ENCODE results near the gene TEX54. TPM values are rescaled to one million over a fixed set of nuclear protein-coding genes. Genes with fewer than 3 reads are reported as not detected.

The TEX54 gene
- total RNA-seq, 1 experiment from 2014 or later = not detected

DNA sequence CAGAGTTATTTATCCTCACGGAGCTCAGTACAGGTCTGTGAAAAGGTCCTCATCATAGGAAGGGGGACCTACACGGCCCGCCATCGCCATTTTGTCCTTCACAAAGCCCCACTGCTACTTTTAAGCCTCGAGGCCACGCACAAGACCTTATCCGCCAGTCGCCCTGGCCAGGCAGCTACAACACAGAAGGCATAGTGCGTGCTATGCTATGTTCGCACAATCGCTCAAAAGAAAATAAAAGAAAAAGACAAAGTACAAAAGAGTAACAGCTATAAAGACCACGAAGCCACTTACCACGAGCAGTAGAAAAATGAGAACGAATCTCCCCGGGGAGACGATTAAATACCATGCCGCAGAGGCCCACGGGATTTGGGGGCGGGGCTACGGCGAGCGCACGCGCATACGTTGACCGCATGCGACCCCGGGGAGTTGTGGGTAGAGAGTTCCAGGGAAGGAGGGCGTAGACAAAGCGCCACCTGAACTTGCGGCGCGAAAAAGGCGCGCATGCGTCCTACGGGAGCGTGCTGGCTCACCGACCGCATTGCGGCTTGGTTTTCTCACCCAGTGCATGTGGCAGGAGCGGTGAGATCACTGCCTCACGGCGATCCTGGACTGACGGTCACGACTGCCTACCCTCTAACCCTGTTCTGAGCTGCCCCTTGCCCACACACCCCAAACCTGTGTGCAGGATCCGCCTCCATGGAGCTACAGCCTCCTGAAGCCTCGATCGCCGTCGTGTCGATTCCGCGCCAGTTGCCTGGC, 23.1 kb upstream of the TEX54 start:
- Mint-ChIP-seq H3K4me3 (ENCODE audit: unreplicated experiment) (peak overlapping the region; percentile 94), H3K27ac (ENCODE audit: low read depth, unreplicated experiment) (peak overlapping the region; percentile 64), H3K4me1 (ENCODE audit: insufficient read depth, unreplicated experiment) (peaks cover 35% of the 10 kb centered on the region), H3K9me3 (ENCODE audit: unreplicated experiment) (no peaks in the 10 kb centered on the region), H3K36me3 (ENCODE audit: insufficient read depth, unreplicated experiment) (peaks cover 62% of the 10 kb centered on the region), H3K27me3 (ENCODE audit: insufficient read depth, unreplicated experiment) (no peaks in the 10 kb centered on the region)
- DNase-seq (ENCODE audit: unreplicated experiment) = peak; percentile 98
- TF ChIP-seq, protein P1, sequence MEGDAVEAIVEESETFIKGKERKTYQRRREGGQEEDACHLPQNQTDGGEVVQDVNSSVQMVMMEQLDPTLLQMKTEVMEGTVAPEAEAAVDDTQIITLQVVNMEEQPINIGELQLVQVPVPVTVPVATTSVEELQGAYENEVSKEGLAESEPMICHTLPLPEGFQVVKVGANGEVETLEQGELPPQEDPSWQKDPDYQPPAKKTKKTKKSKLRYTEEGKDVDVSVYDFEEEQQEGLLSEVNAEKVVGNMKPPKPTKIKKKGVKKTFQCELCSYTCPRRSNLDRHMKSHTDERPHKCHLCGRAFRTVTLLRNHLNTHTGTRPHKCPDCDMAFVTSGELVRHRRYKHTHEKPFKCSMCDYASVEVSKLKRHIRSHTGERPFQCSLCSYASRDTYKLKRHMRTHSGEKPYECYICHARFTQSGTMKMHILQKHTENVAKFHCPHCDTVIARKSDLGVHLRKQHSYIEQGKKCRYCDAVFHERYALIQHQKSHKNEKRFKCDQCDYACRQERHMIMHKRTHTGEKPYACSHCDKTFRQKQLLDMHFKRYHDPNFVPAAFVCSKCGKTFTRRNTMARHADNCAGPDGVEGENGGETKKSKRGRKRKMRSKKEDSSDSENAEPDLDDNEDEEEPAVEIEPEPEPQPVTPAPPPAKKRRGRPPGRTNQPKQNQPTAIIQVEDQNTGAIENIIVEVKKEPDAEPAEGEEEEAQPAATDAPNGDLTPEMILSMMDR (IDR thresholded peaks at IDR 0.05; ENCODE audit: unreplicated experiment) = no peak
- no TSS peak for BruUV-seq (replicated peaks)
- CTCF ChIA-PET = interaction anchor here (0.5 to 4.2 kb wide), 15 partner anchors 8 to 743 kb away, joined by 3 to 31 read pairs (median 4); partner anchors contain the start of genes C11orf98, CSKMT, POLR2G and SLC3A2
- POLR2A ChIA-PET = interaction anchor here (0.6 to 9.9 kb wide), 48 partner anchors 8 to 1937 kb away, joined by 3 to 344 read pairs (median 7); partner anchors contain the start of genes AHNAK, C11orf98, CSKMT and EEF1G
- intact Hi-C loops (cut with micrococcal nuclease) = loop anchor here (1.0 to 2.0 kb wide), 2 partner anchors 14 to 25 kb away; partner anchors contain the start of gene SLC3A2

DNA sequence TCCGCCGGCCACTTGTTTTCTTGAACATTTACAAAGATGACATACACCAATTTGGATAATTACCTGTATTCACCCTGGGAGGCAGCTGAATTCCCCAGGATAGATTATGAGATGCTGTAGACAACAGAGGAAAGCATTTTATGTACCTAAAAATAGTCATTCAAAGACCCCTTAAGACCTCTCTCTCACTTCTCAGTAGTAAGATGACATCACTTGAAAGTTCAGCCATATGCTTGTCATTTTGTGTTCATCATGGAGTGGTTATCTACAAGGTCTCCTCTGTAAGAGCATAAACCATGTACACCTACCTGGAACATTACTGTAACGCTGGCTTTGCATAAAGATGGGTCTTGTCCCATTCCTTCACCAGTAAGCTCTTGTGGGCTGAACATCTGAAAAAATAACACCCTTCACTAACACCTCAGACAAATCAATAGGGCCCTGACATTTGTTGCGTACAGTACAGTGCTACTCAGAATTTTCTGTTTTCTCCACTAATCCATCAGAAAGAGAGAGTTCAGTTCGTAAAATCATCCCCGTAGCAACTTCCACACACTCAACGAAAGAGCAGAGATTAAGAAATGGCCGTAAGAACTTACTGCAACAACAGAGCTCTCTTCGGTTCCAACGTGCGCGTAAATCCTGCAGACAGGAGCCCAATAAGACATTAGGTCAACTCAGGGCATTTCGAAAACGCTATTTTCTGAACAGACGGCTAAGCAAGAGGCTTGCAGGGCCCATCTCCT, 22.4 kb upstream of the TEX54 start:
- CTCF ChIA-PET = interaction anchor here (0.5 to 4.2 kb wide), 10 partner anchors 8 to 742 kb away, joined by 3 to 31 read pairs (median 4); partner anchors contain the start of genes C11orf98, CSKMT and SLC3A2
- intact Hi-C loops (cut with micrococcal nuclease) = no loop called here
- Mint-ChIP-seq H3K4me3 (ENCODE audit: unreplicated experiment) (peak overlapping the region; percentile 94), H3K4me1 (ENCODE audit: insufficient read depth, unreplicated experiment) (peaks cover 34% of the 10 kb centered on the region), H3K9me3 (ENCODE audit: unreplicated experiment) (no peaks in the 10 kb centered on the region), H3K36me3 (ENCODE audit: insufficient read depth, unreplicated experiment) (peaks cover 65% of the 10 kb centered on the region), H3K27me3 (ENCODE audit: insufficient read depth, unreplicated experiment) (no peaks in the 10 kb centered on the region), H3K27ac (ENCODE audit: low read depth, unreplicated experiment) (peak overlapping the region; percentile 64)
- BruUV-seq (replicated peaks) = TSS peak; percentile 60
- DNase-seq (ENCODE audit: unreplicated experiment) = no peak
- POLR2A ChIA-PET = interaction anchor here (0.5 to 9.9 kb wide), 42 partner anchors 7 to 1936 kb away, joined by 3 to 344 read pairs (median 8); partner anchors contain the start of genes AHNAK, C11orf98, CSKMT and EEF1G
- TF ChIP-seq, protein P1 (IDR thresholded peaks at IDR 0.05; ENCODE audit: unreplicated experiment) = no peak

GRCh38 chr11:62854013-62854824, 21.6 kb upstream of the TEX54 start:
- H3K36me3 Mint-ChIP-seq (ENCODE audit: insufficient read depth, unreplicated experiment) = peaks cover 60% of the 10 kb centered on the region
- ChIA-PET POLR2A (interaction anchor here (0.6 to 9.9 kb wide), 26 partner anchors 10 to 1326 kb away, joined by 3 to 344 read pairs (median 12); partner anchors contain the start of genes B3GAT3, C11orf98, CSKMT and HNRNPUL2), CTCF (interaction anchor here (0.8 to 4.2 kb wide), 6 partner anchors 8 to 67 kb away, joined by 4 to 31 read pairs (median 6); partner anchors contain the start of gene SLC3A2)
- H3K9me3 Mint-ChIP-seq (ENCODE audit: unreplicated experiment) = no peaks in the 10 kb centered on the region
- H3K4me3 Mint-ChIP-seq (ENCODE audit: unreplicated experiment) = peak overlapping the region; percentile 94
- BruUV-seq (replicated peaks) = no TSS peak
- H3K27ac Mint-ChIP-seq (ENCODE audit: low read depth, unreplicated experiment) = peak overlapping the region; percentile 64
- TF ChIP-seq, protein P1 (IDR thresholded peaks at IDR 0.05; ENCODE audit: unreplicated experiment) = no peak
- intact Hi-C loops (cut with micrococcal nuclease) = no loop called here
- no peaks in the 10 kb centered on the region for H3K27me3 Mint-ChIP-seq (ENCODE audit: insufficient read depth, unreplicated experiment)
- H3K4me1 Mint-ChIP-seq (ENCODE audit: insufficient read depth, unreplicated experiment) = peaks cover 30% of the 10 kb centered on the region
- no peak for DNase-seq (ENCODE audit: unreplicated experiment)

Measured in MCF 10A (cell line).